COLO668 (cell line): ENCODE data around the gene PRPF40B.

Experiments used
- DNase-seq: peaks from one replicate; lab custom pipeline; 2025; ENCODE audit not compliant: unreplicated experiment; lab: John Stamatoyannopoulos, UW

Gene PRPF40B

GRCh38 chr12:49658276-49658675, 34.9 kb downstream of the PRPF40B start:
- no peak for DNase-seq

- no peak for DNase-seq
Observed at GRCh38 chr12:49659753-49660152, 36.4 kb downstream of the PRPF40B start.

- DNase-seq = no peak
Observed at GRCh38 chr12:49661191-49661590, 37.8 kb downstream of the PRPF40B start.

GRCh38 chr12:49661746-49662145, 38.4 kb downstream of the PRPF40B start:
- DNase-seq = no peak

DNA sequence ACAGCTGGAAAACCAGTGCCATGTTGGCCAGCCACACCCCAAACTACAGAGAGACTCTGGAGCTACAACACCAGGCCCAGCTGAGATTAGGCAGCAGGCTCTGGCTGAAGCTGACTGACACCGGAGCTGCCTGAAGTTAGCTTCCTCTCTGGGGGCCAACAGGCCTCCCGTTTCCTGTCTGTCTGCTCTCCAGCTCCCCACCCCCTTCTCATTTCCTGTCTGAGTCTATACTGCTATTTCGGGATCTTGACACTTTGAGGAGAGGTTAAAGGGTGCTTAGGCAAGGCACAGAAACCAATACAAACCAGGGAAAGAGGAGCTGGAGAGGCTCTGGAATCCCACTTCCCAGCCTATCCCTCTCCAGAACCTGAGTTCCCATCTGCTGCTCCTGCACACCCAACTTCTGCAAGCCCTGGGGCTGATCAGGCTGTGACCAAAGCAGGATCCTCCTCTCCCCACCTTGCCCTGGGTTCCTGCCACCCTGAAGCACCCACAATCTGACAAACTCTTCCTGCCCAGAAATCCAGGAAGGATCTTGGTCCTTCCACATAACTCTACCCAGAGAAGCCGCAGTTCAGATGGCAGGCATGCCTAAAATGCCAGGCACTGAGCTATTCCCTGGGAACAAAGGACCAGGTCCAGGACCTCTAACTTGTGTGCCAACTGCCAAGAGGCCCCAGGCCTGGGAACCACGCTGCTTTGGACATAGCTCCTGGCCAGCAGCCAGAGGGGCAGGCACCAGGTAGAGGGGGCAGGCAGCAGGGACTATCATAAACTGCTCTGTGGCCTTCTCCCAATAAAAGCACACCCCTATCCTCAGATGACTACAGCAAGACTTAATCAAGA, 39.9 kb downstream of the PRPF40B start:
- peak; percentile 2 for DNase-seq

DNA sequence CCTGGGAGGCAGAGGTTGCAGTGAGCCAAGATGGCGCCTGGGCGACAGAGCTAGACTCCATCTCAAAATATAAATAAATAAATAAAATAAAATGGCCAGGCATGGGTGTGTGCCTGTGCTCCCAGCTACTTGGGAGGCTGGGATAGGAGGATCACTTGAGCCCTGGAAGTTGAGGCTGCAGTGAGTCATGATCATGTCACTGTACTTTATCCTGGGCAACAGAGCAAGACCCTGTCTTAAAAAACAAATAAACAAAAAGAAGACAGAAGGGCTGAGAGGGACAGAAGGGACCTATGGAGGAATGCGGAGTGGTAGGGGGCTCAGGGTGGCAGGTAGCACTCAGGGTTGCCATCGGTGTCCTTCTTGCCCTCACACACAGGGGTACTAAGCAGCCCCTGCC, 40.8 kb downstream of the PRPF40B start:
- DNase-seq = no peak

DNA sequence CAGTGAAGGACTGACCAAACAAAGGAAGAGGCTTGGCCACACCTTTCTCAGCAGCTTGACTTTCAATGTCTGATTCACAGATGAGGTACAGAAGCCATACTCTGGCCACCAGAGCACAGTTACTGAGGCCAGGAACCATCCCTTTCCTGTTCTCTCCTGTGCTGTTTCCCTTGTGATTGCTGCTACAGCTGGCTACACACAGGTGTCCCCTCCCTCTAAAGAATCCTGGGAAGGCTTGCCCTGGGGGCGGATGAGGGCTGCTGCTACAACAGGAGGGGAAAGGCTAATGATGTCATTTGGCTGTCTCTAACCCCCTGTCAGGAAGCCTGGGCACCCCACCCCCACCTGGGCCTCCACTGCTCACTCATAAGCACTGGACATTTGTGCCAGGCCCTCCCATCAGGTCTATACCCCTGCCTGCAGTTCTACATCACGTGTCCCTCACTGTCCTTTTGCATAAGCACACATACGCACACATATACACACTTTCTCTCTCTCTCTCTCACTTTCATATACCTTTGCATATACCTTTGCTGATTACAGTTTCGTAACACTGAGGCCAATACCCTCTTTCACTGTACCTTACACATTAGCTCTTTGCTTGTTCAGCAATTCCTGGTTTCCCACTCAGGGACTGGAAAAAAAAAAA, 41.4 kb downstream of the PRPF40B start:
- DNase-seq = peak; percentile 2

DNA sequence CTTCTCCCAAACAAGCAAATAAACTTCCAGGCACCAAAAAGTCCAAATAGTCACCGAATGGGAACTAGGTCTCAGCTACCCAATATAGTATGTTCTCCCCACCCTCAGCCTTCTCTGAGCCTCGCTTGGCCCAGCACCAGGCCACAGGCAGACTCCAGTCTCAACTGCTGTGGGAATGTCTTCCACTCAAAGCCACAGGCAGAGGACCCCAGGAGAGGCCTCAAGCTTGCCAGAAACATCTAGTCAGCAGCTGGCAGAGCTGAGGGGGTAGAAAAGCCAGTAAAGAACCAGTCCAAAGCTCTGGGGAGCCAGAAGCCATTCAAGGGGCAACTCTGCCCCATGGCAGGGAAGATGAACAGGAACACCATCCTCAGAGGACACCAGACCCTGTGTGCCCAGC, 42.0 kb downstream of the PRPF40B start:
- no peak for DNase-seq

- no peak for DNase-seq
Observed at GRCh38 chr12:49666176-49666575, 42.8 kb downstream of the PRPF40B start.

GRCh38 chr12:49667325-49668090, 44.1 kb downstream of the PRPF40B start:
- no peak for DNase-seq

- DNase-seq = no peak
Observed at GRCh38 chr12:49669796-49670195, 46.4 kb downstream of the PRPF40B start.

DNA sequence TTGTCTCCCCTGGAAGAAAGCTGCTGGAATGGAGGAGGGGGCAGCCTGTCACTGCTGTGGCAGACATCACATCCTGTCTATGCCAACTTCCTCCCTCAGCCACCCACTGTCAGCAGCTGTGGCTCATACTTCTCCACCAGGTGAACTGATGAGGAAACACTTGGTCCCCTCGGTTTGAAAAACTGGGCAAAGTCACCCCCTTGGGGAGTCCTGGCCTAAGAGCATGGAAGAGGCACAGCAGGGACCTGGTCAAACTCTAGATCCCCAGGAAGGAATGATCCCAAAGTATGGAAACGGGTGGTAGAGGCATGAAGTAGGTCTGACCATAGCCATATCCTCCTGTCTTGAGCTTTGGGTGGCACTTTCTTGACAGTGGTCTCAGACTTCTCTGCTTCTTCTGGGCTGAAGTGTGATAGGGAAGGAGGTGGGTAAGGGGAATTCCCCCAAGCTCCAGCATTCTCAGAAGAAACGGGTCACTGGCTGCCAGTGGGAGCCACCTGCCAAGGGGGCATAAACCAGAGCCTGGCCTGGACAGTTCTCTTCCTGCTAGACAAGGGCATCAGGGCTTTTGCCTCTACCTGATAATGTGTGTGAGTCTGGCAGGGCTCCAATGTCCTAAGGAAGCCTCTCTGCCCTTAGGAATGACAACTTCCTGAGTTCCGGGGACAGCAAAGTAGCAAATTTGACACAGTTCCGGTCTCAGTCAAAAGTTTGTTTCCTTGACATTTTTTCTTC, 47.8 kb downstream of the PRPF40B start:
- DNase-seq = no peak

- DNase-seq = no peak
Observed at GRCh38 chr12:49672301-49673217, 49.2 kb downstream of the PRPF40B start.

- peak; percentile 76 for DNase-seq
Observed at GRCh38 chr12:49673446-49674317, 50.3 kb downstream of the PRPF40B start.

DNA sequence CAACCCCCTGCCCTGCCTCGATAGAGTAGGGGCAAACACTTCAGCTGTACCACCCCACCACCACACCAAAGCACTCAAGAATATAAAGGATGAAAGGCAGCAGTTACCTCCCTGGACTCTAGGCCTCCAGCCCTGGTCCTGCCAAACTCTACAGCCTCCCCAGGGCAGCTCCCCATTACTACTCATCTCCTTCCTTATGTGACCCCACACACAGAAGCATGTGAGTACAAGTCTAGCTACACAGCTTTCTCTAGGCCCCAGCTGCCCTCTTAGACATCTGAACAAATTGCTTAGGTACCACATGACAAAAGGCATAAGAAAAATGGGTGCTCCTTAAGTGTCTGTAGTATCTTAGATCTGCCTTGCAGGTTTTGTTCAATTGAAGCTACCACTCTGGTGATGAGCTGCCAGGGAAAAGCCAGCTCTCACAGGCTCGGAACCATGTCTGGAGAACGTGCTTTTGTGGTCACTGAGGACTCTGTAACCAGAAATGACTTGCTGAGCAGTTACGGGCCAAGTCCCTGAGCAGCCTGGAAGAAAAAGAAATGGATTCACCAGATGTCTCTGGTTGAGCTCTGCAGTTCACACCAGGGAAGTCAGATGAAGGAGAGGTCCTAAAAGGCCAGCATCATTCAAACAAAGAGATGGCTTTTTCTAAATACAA, 51.1 kb downstream of the PRPF40B start:
- no peak for DNase-seq

DNA sequence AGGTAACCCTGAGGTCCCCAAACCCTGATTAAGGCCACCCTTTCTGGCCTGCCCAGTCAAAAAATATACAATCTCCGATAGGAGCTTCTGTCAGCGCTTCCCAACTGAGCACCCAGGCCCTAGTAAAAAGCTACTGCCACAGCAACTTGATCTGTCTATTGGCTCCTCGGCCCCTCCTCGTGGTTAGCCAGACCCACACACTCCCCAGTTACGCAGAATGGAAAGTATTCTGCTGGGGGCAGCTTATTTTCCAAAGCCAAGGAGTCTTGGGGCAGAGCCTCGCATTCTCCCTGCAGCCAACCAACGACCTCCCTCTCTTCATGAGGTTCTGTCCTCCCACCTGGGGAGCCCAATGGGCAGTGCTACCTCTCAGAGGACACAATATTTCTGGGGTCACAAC, 51.8 kb downstream of the PRPF40B start:
- no peak for DNase-seq

- DNase-seq = no peak
Observed at GRCh38 chr12:49678711-49679110, 55.4 kb downstream of the PRPF40B start.

GRCh38 chr12:49680075-49680474, 56.7 kb downstream of the PRPF40B start:
- no peak for DNase-seq
